Left ventricle myocardium inferior (tissue), 1 donor: ENCODE data around the gene GRAMD2A. TPM values are rescaled to one million over a fixed set of nuclear protein-coding genes. Genes with fewer than 3 reads are reported as not detected.

ENCODE experiments used
- DNase-seq: peaks from one replicate; pipeline ENCODE4 v3.0.0-alpha.2; 2020
- H3K27ac ChIP-seq: fragments of 200-600 bp; replicated peaks from 2 replicates; pipeline ENCODE4 v1.8.0; 2021
- H3K27me3 ChIP-seq: fragments of 200-600 bp; 2 replicates; pipeline ENCODE4 v1.8.0; 2021; ENCODE audit warnings: low read depth
- H3K36me3 ChIP-seq: fragments of 200-600 bp; 2 replicates; pipeline ENCODE4 v1.8.0; 2021
- H3K4me1 ChIP-seq: fragments of 200-600 bp; 2 replicates; pipeline ENCODE4 v1.8.0; 2021
- H3K4me3 ChIP-seq: fragments of 200-600 bp; 2 replicates; pipeline ENCODE4 v1.8.0; 2021; ENCODE audit warnings: mild to moderate bottlenecking, moderate library complexity
- H3K9me3 ChIP-seq: fragments of 200-600 bp; replicated peaks from 2 replicates; pipeline ENCODE4 v1.8.0; 2021
- intact Hi-C: fragments of 100-400 bp; cut with micrococcal nuclease; formaldehyde crosslinking; loops from one replicate; pipeline ENCODE4 v1.11.0; 2022
- total RNA-seq: library from RNA; stranded (reverse); fragmentation: NEBNext Ultra II Directional; extraction: Animal tissue kit (Norgen Biotek cat#: 25700); gene quantifications from one replicate; pipeline ENCODE4 v1.2.1, GENCODE V29; 2021
- TF ChIP-seq, protein P1 (sequence below): fragments of 200-600 bp; IDR thresholded peaks from 2 replicates; pipeline ENCODE4 v1.8.0; 2021; ENCODE audit warnings: antibody characterized with exemption, mild to moderate bottlenecking, borderline replicate concordance
- donor health status: DM: no; HTN: yes; CAD: no; lungs with severe emphysema.

Gene GRAMD2A
- total RNA-seq, 1 donor from 2014 or later = not detected

DNA sequence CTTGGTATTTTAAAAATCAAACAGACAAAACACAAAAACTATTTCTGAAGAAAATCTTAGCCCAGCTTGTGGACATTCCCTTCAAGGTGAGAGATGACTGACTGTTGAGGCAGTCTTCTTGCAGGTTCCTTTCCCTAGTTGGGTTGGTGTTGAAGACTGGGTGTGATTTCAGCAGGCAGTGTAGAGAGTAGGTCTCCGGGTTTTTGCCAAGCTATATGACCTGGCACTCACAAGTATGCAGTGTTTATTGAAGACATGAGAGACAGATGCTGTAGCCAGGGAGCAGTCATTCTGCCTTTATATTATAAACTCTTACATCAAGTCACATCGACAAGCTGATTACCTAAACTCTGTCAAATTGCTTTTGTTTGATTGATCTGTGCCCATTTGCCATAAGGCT, 61.9 kb downstream of the GRAMD2A start:
- TF ChIP-seq, protein P1, sequence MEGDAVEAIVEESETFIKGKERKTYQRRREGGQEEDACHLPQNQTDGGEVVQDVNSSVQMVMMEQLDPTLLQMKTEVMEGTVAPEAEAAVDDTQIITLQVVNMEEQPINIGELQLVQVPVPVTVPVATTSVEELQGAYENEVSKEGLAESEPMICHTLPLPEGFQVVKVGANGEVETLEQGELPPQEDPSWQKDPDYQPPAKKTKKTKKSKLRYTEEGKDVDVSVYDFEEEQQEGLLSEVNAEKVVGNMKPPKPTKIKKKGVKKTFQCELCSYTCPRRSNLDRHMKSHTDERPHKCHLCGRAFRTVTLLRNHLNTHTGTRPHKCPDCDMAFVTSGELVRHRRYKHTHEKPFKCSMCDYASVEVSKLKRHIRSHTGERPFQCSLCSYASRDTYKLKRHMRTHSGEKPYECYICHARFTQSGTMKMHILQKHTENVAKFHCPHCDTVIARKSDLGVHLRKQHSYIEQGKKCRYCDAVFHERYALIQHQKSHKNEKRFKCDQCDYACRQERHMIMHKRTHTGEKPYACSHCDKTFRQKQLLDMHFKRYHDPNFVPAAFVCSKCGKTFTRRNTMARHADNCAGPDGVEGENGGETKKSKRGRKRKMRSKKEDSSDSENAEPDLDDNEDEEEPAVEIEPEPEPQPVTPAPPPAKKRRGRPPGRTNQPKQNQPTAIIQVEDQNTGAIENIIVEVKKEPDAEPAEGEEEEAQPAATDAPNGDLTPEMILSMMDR = no peak
- no peaks in the 10 kb centered on the region for H3K27me3 ChIP-seq
- no peaks in the 10 kb centered on the region for H3K9me3 ChIP-seq
- H3K27ac ChIP-seq = no peak overlapping the region
- no peak overlapping the region for H3K4me3 ChIP-seq
- intact Hi-C loops = no loop called here
- no peaks in the 10 kb centered on the region for H3K36me3 ChIP-seq
- H3K4me1 ChIP-seq = peaks cover 32% of the 10 kb centered on the region
- no peak for DNase-seq

DNA sequence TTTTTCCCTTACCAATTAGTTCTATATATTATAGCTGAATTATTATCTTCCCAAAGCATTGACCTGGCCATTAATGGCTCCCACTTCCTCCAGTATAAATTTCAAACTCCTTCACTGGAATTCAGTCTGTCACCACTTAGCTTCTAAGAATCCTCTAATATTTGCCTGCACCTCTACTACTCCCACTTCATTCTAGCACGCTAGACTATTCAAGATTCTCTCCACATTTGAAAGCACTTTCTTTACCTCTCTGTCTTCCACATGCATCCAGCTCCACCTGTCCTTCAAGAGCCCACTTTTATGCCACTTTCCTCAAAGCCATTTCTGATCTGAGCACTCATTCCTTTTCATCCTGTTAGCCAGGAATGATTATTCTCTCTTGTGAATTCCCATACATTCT, 64.4 kb downstream of the GRAMD2A start:
- H3K4me1 ChIP-seq = peaks cover 17% of the 10 kb centered on the region
- no peak for DNase-seq
- TF ChIP-seq, protein P1 = no peak
- no peaks in the 10 kb centered on the region for H3K9me3 ChIP-seq
- intact Hi-C loops = no loop called here
- no peak overlapping the region for H3K27ac ChIP-seq
- no peak overlapping the region for H3K4me3 ChIP-seq
- no peaks in the 10 kb centered on the region for H3K36me3 ChIP-seq
- no peaks in the 10 kb centered on the region for H3K27me3 ChIP-seq

DNA sequence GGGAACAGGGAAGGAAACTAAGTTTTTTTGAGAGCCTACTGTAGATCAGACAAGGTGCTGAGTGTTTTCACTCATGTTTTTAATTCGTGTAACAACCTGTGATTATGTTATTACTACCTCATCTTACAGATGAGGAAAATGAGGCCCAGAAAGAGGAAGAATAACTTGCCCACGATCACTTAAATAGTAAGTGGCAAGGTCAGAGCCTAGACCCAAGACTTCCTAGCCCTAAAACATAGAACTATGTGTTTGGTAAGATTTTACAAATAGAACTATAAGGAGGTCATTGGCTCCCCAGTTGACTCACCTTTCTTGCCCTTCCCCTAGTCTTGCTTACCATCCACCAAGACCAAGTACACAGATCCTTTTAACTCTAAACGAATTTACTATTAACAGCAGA, 65.7 kb downstream of the GRAMD2A start:
- no peak for DNase-seq
- TF ChIP-seq, protein P1 = no peak
- H3K4me1 ChIP-seq = peaks cover 16% of the 10 kb centered on the region
- no peaks in the 10 kb centered on the region for H3K36me3 ChIP-seq
- no peaks in the 10 kb centered on the region for H3K27me3 ChIP-seq
- no peak overlapping the region for H3K4me3 ChIP-seq
- no peaks in the 10 kb centered on the region for H3K9me3 ChIP-seq
- no peak overlapping the region for H3K27ac ChIP-seq
- intact Hi-C loops = no loop called here

DNA sequence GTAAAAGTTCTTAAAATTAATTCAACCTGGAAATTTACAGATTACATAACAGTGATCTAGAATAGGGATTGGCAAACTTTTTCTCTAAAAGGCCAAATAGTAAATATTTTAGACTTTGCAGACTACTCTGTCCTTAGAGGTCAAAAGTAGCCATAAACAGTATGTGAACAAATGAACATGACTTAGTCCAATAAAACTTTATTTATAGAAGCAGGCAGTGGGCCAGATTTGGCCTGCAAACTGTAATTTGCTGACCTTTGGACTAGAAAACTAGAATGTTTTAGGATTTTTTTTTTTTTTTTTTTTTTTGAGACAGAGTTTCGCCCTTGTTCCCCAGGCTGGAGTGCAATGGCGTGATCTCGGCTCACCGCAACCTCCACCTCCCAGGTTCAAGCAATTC, 67.3 kb downstream of the GRAMD2A start:
- no peaks in the 10 kb centered on the region for H3K9me3 ChIP-seq
- H3K27me3 ChIP-seq = no peaks in the 10 kb centered on the region
- TF ChIP-seq, protein P1 = no peak
- no peak overlapping the region for H3K27ac ChIP-seq
- intact Hi-C loops = no loop called here
- no peaks in the 10 kb centered on the region for H3K36me3 ChIP-seq
- H3K4me3 ChIP-seq = no peak overlapping the region
- H3K4me1 ChIP-seq = peaks cover 11% of the 10 kb centered on the region
- no peak for DNase-seq

DNA sequence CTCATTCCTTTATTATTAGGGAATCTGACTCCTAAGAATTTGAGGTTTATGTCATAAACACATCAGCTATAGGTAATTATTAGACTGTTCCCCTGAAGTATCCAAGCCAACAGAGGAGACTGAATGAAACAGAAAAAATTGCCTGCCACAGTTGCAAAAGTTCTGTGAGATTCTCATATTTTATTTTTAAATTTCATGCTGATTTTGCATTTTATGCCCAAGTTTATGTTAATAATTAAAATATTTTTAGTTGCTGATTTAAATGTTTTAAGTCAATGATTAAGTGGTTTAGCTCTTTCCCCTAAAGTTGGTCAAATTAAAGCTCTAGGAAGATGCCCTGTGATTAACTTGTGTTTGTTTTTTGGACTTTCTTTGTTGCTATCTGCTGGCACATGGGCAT, 69.2 kb downstream of the GRAMD2A start:
- no peak overlapping the region for H3K4me3 ChIP-seq
- no peaks in the 10 kb centered on the region for H3K27me3 ChIP-seq
- no peaks in the 10 kb centered on the region for H3K9me3 ChIP-seq
- no peaks in the 10 kb centered on the region for H3K36me3 ChIP-seq
- no peak for DNase-seq
- H3K4me1 ChIP-seq = peaks cover 16% of the 10 kb centered on the region
- intact Hi-C loops = no loop called here
- no peak overlapping the region for H3K27ac ChIP-seq
- TF ChIP-seq, protein P1 = no peak
